ENCODE results near the gene SETD3.

The SETD3 gene

DNA sequence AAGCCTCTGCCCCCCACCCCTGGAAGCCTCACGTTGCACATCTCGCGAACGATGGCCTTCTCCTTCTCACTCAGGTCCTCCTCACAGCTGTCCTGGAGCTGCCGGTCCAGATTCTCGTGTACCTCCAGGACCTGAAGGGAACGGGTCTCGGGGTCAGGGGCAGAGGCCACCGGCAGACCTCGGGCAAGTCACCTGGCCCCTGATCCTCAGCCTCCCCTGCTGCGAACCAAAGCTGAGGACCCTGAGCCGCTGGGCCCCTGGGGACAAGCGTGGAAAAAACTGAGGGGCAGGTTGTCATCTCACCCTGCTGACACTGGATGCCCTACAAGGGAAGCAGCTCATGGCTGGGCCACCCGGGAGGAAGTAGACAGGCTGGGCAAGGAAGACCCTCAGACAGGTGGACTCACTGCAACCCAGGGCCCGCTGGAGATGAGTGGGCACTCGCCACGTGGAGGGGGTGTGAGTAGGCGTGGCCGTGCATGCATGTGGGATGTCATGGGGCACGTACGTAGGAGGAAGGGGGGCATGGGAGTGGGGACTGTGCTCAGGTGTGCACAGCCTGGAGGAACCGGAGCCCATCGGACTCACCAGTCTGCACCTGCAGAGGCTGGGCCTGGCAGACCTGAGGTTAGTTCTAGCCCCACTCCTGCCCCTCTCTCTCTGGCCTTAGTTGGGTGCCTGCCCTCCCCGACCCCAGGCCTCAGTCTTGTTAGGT is 35.7 kb upstream of the SETD3 start:
- Histone ChIP-seq H2BK5ac (ENCODE audit: low read length) (no peak overlapping the region), H3K4me2 (ENCODE audit: insufficient read depth, low read length, poor library complexity, severe bottlenecking) (no peak overlapping the region), H2AK5ac (ENCODE audit: low read depth, low read length) (peak overlapping the region; percentile 84), H3K27ac (replicated peaks; ENCODE audit: low read length) (no peak overlapping the region), H3K36me3 (replicated peaks in 1 of 2; ENCODE audit: control insufficient read depth in 2 of 2, insufficient read depth in 2 of 2, low read length in 2 of 2) (peaks cover 15 to 69% of the 10 kb centered on the region in 2 donors), H2BK15ac (ENCODE audit: low read length) (no peak overlapping the region), H2AFZ (ENCODE audit: low read length) (no peak overlapping the region), H3K14ac (ENCODE audit: low read length) (peak overlapping the region; percentile 89), H4K8ac (ENCODE audit: low read depth, low read length) (no peak overlapping the region), H3K4me1 (ENCODE audit: control insufficient read depth in 2 of 2, insufficient read depth in 1 of 2, low read depth in 1 of 2, low read length in 2 of 2) (peaks cover 0 to 4% of the 10 kb centered on the region in 2 donors), H2BK12ac (ENCODE audit: low read length) (no peak overlapping the region), H3K18ac (ENCODE audit: low read length) (peak overlapping the region; percentile 57), H3K23ac (ENCODE audit: low read depth, low read length, poor library complexity) (peak overlapping the region; percentile 65), H4K91ac (ENCODE audit: low read depth, low read length, poor library complexity) (no peak overlapping the region), H3K9me3 (replicated peaks in 1 of 2; ENCODE audit: control insufficient read depth in 2 of 2, insufficient read depth in 1 of 2, low read depth in 1 of 2, low read length in 2 of 2) (no peaks in the 10 kb centered on the region), H3K79me1 (ENCODE audit: low read depth, low read length) (peaks cover 20% of the 10 kb centered on the region), H3K9ac (ENCODE audit: low read depth, low read length, poor library complexity) (peak overlapping the region; percentile 60), H3K27me3 (ENCODE audit: control insufficient read depth in 3 of 3, insufficient read depth in 3 of 3, low read depth in 1 of 3, low read length in 3 of 3) (no peaks in the 10 kb centered on the region), H2BK120ac (ENCODE audit: low read depth, low read length) (no peak overlapping the region), H3K4me3 (ENCODE audit: low read length in 2 of 2) (peak overlapping the region in 1 of 2 donors; percentile 29), H3K4ac (ENCODE audit: low read length) (no peak overlapping the region)
- no peak for DNase-seq (ENCODE audit: low spot score)
- no CpG with 5 or more reads among the region's 24 CpGs for WGBS, 2 donors (ENCODE audit: extremely low coverage in 2 of 2, insufficient read length in 2 of 2, insufficient replicate concordance in 1 of 2)

DNA sequence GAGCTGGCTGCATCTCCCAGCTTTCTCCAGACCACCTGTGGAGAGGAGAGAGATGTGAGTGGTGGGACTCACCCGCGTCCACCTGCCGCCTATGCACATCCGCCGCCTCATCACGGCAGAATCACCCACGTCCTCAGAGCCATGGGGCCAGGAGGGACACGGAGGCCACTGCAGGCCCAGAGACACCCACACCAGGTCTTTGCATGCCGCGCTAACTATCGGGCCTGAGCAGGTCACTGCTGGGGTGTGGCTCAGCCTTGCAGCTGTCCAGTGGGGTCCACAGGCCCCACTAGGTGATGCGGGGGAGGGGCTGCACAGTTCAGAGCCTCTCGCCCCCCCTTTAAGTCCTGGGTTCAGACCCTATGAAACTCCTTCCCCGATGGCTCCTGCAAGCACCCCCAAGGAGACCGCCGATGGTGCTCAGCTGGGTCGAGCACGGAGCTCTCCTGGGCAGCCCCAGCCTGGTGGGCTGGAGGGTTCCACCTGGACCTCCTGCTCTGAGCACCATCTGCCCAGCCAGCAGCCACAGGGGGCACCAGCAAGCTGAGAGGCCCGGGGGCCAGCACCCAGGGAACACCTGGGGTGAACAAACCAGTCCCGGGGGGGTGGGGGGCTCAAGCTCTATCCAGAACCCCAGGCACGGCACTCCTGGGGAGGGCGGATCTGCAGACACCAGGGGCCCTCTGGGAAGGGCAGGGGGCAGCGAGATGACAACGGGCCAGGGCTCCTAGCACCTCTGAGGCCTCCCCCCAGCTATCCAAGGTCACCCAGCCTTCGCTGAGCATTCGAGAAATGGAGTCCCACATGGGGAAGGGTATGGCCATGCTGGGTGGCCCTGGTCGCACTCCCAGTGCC is 34.9 kb upstream of the SETD3 start:
- H2AK5ac ChIP-seq (ENCODE audit: low read depth, low read length) = peak overlapping the region; percentile 84
- H3K4me3 ChIP-seq (ENCODE audit: low read length in 2 of 2) = no peak overlapping the region
- peaks cover 20% of the 10 kb centered on the region for H3K79me1 ChIP-seq (ENCODE audit: low read depth, low read length)
- H4K8ac ChIP-seq (ENCODE audit: low read depth, low read length) = no peak overlapping the region
- no peak overlapping the region for H2BK12ac ChIP-seq (ENCODE audit: low read length)
- H3K14ac ChIP-seq (ENCODE audit: low read length) = no peak overlapping the region
- H3K23ac ChIP-seq (ENCODE audit: low read depth, low read length, poor library complexity) = peak overlapping the region; percentile 65
- no peak overlapping the region for H2BK120ac ChIP-seq (ENCODE audit: low read depth, low read length)
- no peak overlapping the region for H2BK15ac ChIP-seq (ENCODE audit: low read length)
- no peak overlapping the region for H3K27ac ChIP-seq (replicated peaks; ENCODE audit: low read length)
- no peak for DNase-seq (ENCODE audit: low spot score)
- no CpG with 5 or more reads among the region's 27 CpGs for WGBS, 2 donors (ENCODE audit: extremely low coverage in 2 of 2, insufficient read length in 2 of 2, insufficient replicate concordance in 1 of 2)
- H3K4me2 ChIP-seq (ENCODE audit: insufficient read depth, low read length, poor library complexity, severe bottlenecking) = no peak overlapping the region
- H3K18ac ChIP-seq (ENCODE audit: low read length) = no peak overlapping the region
- no peaks in the 10 kb centered on the region for H3K9me3 ChIP-seq (replicated peaks in 1 of 2; ENCODE audit: control insufficient read depth in 2 of 2, insufficient read depth in 1 of 2, low read depth in 1 of 2, low read length in 2 of 2)
- H2AFZ ChIP-seq (ENCODE audit: low read length) = no peak overlapping the region
- H3K36me3 ChIP-seq (replicated peaks in 1 of 2; ENCODE audit: control insufficient read depth in 2 of 2, insufficient read depth in 2 of 2, low read length in 2 of 2) = peaks cover 15 to 69% of the 10 kb centered on the region in 2 donors
- H2BK5ac ChIP-seq (ENCODE audit: low read length) = peak overlapping the region; percentile 54
- no peaks in the 10 kb centered on the region for H3K27me3 ChIP-seq (ENCODE audit: control insufficient read depth in 3 of 3, insufficient read depth in 3 of 3, low read depth in 1 of 3, low read length in 3 of 3)
- H3K4me1 ChIP-seq (ENCODE audit: control insufficient read depth in 2 of 2, insufficient read depth in 1 of 2, low read depth in 1 of 2, low read length in 2 of 2) = no peaks in the 10 kb centered on the region
- peak overlapping the region; percentile 70 for H3K9ac ChIP-seq (ENCODE audit: low read depth, low read length, poor library complexity)
- peak overlapping the region; percentile 84 for H3K4ac ChIP-seq (ENCODE audit: low read length)
- no peak overlapping the region for H4K91ac ChIP-seq (ENCODE audit: low read depth, low read length, poor library complexity)

DNA sequence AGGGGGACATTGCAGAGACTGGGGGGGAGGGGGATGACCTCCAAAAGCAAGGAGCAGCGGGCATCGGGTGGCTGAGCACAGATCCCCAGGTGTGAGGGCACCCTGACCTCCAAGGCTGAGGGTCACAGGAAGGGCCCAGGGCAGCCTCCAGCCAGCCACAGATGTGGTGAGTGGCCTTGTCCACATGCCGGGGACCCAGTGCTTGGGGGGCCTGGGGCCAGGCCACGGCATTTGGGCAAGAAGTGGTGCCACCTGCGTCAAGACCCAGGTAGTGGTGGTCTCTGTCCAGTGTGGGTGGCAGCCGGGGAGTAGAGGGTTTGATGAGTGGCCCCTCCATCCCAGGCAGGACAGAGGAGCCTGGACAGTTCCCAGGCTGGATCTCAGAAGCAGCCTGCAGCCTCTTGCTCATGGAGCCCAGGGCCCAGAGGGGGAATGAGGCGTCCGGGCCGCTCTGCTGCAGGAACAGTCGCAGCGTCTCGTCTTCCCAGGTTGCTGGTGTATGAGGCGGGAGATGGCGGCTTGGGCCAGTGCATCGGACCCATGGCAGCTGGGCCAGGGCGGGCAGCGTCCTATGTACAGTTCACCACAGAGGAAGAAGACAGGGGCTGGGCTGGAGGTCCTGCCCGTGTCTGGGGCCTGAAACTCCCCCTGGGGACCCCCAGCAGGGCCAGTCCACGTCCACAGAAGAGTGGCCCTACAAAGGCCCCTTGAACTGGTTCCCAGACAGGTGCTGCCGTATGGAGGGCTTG is 34.1 kb upstream of the SETD3 start:
- H3K9ac ChIP-seq (ENCODE audit: low read depth, low read length, poor library complexity) = peak overlapping the region; percentile 70
- WGBS, 2 donors (ENCODE audit: extremely low coverage in 2 of 2, insufficient read length in 2 of 2, insufficient replicate concordance in 1 of 2) = no CpG with 5 or more reads among the region's 20 CpGs
- H3K9me3 ChIP-seq (replicated peaks in 1 of 2; ENCODE audit: control insufficient read depth in 2 of 2, insufficient read depth in 1 of 2, low read depth in 1 of 2, low read length in 2 of 2) = no peaks in the 10 kb centered on the region
- no peak overlapping the region for H3K18ac ChIP-seq (ENCODE audit: low read length)
- no peak overlapping the region for H3K14ac ChIP-seq (ENCODE audit: low read length)
- H2BK15ac ChIP-seq (ENCODE audit: low read length) = no peak overlapping the region
- no peak overlapping the region for H3K23ac ChIP-seq (ENCODE audit: low read depth, low read length, poor library complexity)
- no peak overlapping the region for H2BK12ac ChIP-seq (ENCODE audit: low read length)
- peak overlapping the region; percentile 54 for H2BK5ac ChIP-seq (ENCODE audit: low read length)
- no peak for DNase-seq (ENCODE audit: low spot score)
- no peak overlapping the region for H3K27ac ChIP-seq (replicated peaks; ENCODE audit: low read length)
- H3K4me1 ChIP-seq (ENCODE audit: control insufficient read depth in 2 of 2, insufficient read depth in 1 of 2, low read depth in 1 of 2, low read length in 2 of 2) = no peaks in the 10 kb centered on the region
- H3K4ac ChIP-seq (ENCODE audit: low read length) = no peak overlapping the region
- no peak overlapping the region for H2AFZ ChIP-seq (ENCODE audit: low read length)
- peaks cover 20% of the 10 kb centered on the region for H3K79me1 ChIP-seq (ENCODE audit: low read depth, low read length)
- no peak overlapping the region for H3K4me2 ChIP-seq (ENCODE audit: insufficient read depth, low read length, poor library complexity, severe bottlenecking)
- H2BK120ac ChIP-seq (ENCODE audit: low read depth, low read length) = no peak overlapping the region
- H4K8ac ChIP-seq (ENCODE audit: low read depth, low read length) = no peak overlapping the region
- H3K27me3 ChIP-seq (ENCODE audit: control insufficient read depth in 3 of 3, insufficient read depth in 3 of 3, low read depth in 1 of 3, low read length in 3 of 3) = no peaks in the 10 kb centered on the region
- H3K36me3 ChIP-seq (replicated peaks in 1 of 2; ENCODE audit: control insufficient read depth in 2 of 2, insufficient read depth in 2 of 2, low read length in 2 of 2) = peaks cover 15 to 69% of the 10 kb centered on the region in 2 donors
- no peak overlapping the region for H4K91ac ChIP-seq (ENCODE audit: low read depth, low read length, poor library complexity)
- H2AK5ac ChIP-seq (ENCODE audit: low read depth, low read length) = no peak overlapping the region
- no peak overlapping the region for H3K4me3 ChIP-seq (ENCODE audit: low read length in 2 of 2)
